Left lung (tissue), 10 donors: ENCODE results near the gene F2R. TPM values are rescaled to one million over a fixed set of nuclear protein-coding genes. Genes with fewer than 3 reads are reported as not detected.
"Not testable (repeated sequence)": the region's sequence is repeated elsewhere in the genome, so short reads cannot be mapped to it uniquely, and the experiment has no call there.

Experiments used
- ATAC-seq: fragments of 200-7000 bp; cut with Tn5 transposase; one replicate; pipeline ENCODE4 v1.9.1; 2020; ENCODE audit warnings: moderate library complexity
- DNase-seq, 4 donors: peaks; one replicate each; pipeline ENCODE4 v3.0.0-alpha.2; 2013 to 2020
- H3K27ac ChIP-seq, 2 donors: fragments of 200-600 bp; sonication (generic) in 1 of 2; one replicate each; pipeline versions ENCODE4 v1.5.0 to v1.8.0; 2020 to 2021
- H3K27me3 ChIP-seq, 2 donors: fragments of 200-600 bp; sonication (generic) in 1 of 2; one replicate each; pipeline versions ENCODE4 v1.5.0 to v1.8.0; 2020 to 2021
- H3K36me3 ChIP-seq, 2 donors: fragments of 200-600 bp; sonication (generic) in 1 of 2; one replicate each; pipeline versions ENCODE4 v1.5.0 to v1.8.0; 2020 to 2021
- H3K4me1 ChIP-seq, 2 donors: fragments of 200-600 bp; one replicate each; pipeline ENCODE4 v1.8.0; 2021
- H3K4me3 ChIP-seq, 2 donors: fragments of 200-600 bp; sonication (generic) in 1 of 2; one replicate each; pipeline versions ENCODE4 v1.5.0 to v1.8.0; 2020 to 2021; ENCODE audit warnings: mild to moderate bottlenecking in 1 of 2
- H3K9me3 ChIP-seq, 2 donors: fragments of 200-600 bp; sonication (generic) in 1 of 2; one replicate each; pipeline versions ENCODE4 v1.5.0 to v1.8.0; 2020 to 2021
- CTCF ChIP-seq, 2 donors: fragments of 200-600 bp; sonication (generic) in 1 of 2; IDR thresholded peaks; one replicate each; pipeline versions ENCODE4 v1.5.0 to v1.8.0; 2021; ENCODE audit warnings: antibody characterized with exemption in 2 of 2
- intact Hi-C, 2 donors: fragments of 100-400 bp; cut with DNase I; formaldehyde crosslinking; loops; one replicate each; pipeline versions ENCODE4 v1.11.2 to v1.14.2; 2022
- polyA plus RNA-seq, 6 donors: library from polyadenylated mRNA; unstranded; fragments of 120-200 nt; gene quantifications; one replicate each; pipeline ENCODE4 v1.2.1, GENCODE V29; 2013; ENCODE audit not compliant: insufficient read length in 6 of 6
- total RNA-seq, 2 donors: library from RNA; stranded (reverse); fragmentation: NEBNext Ultra II Directional; extraction: Animal tissue kit (Norgen Biotek cat#: 25700); gene quantifications; one replicate each; pipeline ENCODE4 v1.2.1, GENCODE V29; 2021
- donor health status: DM: no; HTN: yes; CAD: no.
- donor health status: DM: no; HTN: no; CAD: no.

Gene F2R
- total and polyA plus RNA-seq, 8 donors: 21.2 to 54.4 (median 42.6) TPM

- no peaks in the 10 kb centered on the region for H3K4me1 ChIP-seq
- TF ChIP-seq CTCF (IDR thresholded peaks at IDR 0.05): no peak
- ATAC-seq (peak; percentile 30), DNase-seq (no peak)
- H3K36me3 ChIP-seq: peaks cover 0 to 33% of the 10 kb centered on the region in 2 donors
- no peaks in the 10 kb centered on the region for H3K27me3 ChIP-seq
- H3K9me3 ChIP-seq: no peaks in the 10 kb centered on the region
- intact Hi-C loops: no loop called here
- no peak overlapping the region for H3K4me3 ChIP-seq
- no peak overlapping the region for H3K27ac ChIP-seq
Observed at GRCh38 chr5:76679231-76679630, 36.7 kb upstream of the F2R start.

DNA sequence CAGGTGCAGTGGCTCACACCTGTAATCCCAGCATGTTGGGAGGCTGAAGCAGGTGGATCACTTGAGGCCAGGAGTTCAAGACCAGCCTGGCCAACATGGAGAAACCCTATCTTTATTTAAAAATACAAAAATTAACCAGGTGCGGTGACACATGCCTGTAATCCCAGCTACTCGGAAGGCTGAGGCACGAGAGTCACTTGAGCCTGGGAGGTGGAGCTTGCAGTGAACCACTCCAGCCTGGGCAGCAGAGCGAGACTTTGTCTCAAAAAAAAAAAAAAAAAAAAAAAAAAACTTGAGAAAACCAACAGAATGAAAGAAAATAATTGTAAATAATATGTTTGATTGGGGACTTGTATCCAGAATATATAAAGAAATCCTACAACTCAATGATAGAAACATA is 35.1 kb upstream of the F2R start:
- H3K4me3 ChIP-seq, H3K4me1 ChIP-seq, ATAC-seq, DNase-seq, H3K27me3 ChIP-seq, H3K9me3 ChIP-seq, intact Hi-C loops, H3K27ac ChIP-seq: not testable (repeated sequence)
- peaks cover 0 to 21% of the 10 kb centered on the region in 2 donors for H3K36me3 ChIP-seq

- Histone ChIP-seq H3K9me3 (no peaks in the 10 kb centered on the region), H3K36me3 (peaks cover 0 to 19% of the 10 kb centered on the region in 2 donors), H3K4me1 (no peaks in the 10 kb centered on the region), H3K27me3 (no peaks in the 10 kb centered on the region), H3K4me3 (no peak overlapping the region), H3K27ac (no peak overlapping the region)
- intact Hi-C loops: no loop called here
- DNase-seq (no peak), ATAC-seq (no peak)
- TF ChIP-seq CTCF (IDR thresholded peaks at IDR 0.05): no peak
Observed at GRCh38 chr5:76681287-76681686, 34.6 kb upstream of the F2R start.

DNA sequence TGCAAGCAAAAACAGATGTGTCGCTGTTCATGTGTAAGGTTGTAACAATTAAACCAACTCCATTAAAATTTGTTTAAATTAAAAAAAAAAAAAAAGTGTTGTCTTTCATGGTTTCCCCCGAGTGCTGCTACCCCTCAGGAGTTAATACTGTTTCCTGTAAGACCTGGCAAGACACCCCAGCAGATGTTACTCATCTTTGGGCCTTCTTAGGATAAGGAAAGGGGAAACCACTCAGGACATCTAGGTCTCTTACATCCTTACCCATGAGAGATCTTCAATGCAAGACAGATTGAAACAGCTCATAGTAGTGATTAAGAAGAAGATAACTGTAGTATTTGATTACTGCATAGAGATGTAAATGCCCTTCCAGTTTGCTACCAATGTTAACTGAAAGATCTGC is 33.5 kb upstream of the F2R start:
- TF ChIP-seq CTCF (IDR thresholded peaks at IDR 0.05): no peak
- ATAC-seq: no peak
- intact Hi-C loops: no loop called here
- Histone ChIP-seq H3K9me3 (no peaks in the 10 kb centered on the region), H3K4me3 (no peak overlapping the region), H3K4me1 (no peaks in the 10 kb centered on the region), H3K27me3 (no peaks in the 10 kb centered on the region), H3K27ac (no peak overlapping the region), H3K36me3 (peaks cover 0 to 14% of the 10 kb centered on the region in 2 donors)
- no peak for DNase-seq

DNA sequence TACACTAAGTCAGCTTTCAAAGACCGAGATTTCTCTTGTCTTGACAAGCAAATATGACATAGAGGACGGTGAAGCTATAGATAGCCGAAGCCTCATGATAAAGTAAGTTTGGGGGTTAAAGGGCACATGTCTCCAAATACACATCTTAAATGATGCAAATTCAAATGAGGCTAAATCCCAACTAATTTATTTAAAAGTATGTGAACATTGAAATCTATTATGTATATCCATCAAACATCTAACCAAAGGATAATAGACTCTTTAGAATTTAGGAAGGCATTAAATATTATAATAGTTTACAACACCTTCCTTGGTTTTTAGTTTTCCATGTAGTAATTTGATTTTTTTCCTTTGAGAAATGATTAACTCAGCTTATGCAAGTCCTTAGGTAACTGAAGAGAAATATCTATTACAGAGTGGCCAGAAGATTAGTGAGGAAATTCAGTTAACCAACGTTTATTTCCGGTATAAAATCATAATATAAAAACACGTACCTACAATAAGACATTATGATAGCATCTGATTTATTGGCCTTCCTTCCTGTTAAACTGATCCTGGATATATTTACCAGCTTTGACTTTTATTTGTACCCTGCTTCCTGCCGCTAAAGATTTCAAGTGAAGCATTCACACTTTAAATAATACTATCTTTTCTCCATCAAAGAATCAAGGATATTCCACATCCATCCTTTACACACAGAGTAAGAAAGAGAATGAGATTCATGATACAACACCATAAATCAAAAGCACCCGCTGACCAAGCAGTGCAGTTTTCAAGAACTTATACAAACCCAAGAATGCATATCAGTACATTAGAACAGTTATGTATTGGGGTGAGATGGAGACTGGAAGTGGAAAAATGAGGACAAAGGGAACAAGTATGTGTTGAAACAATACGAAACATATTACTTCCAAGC is 31.9 kb upstream of the F2R start:
- intact Hi-C loops: no loop called here
- TF ChIP-seq CTCF (IDR thresholded peaks at IDR 0.05): no peak
- Histone ChIP-seq H3K4me3 (no peak overlapping the region), H3K36me3 (peaks cover 0 to 6% of the 10 kb centered on the region in 2 donors), H3K4me1 (peaks cover 0 to under 1% of the 10 kb centered on the region in 2 donors), H3K27ac (no peak overlapping the region), H3K27me3 (no peaks in the 10 kb centered on the region), H3K9me3 (no peaks in the 10 kb centered on the region)
- no peak for ATAC-seq
- no peak for DNase-seq
